ENCODE results near the gene RTN4IP1.

DNA sequence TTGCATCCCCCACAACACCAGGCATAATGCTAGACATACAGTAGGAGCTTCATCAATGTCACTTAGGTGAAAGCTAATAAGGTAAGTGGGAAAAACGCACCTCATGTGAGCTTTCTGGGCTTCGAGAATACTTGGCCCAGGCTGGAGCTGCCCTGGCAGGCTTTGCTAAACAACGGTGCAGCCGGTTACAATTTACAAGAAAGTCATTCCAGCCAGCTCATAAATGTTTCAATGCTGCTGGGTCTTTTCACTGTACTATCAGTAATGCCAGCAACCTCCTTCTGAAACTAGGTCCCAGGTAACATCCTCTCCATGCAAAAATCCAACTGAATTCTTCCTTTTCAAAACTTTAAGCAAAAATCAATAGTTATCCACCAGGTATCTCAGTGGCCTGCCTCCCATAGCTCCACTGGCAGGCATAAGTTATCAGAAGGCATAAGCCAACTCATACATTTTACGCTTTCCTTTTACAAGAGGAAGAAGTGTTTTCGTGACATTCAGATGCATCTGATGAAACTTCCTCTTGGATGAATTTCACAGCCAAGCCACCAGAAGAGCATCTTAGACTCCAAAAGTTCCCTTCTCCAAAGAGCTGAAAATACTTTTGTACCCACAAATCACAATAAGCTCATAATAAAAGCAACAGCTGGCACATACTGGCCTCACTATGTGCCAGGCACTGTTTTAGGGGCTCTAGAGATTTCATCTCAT, 56.3 kb downstream of the RTN4IP1 start:
- TF ChIP-seq DDX20 (tag; IDR thresholded peaks at IDR 0.05; ENCODE audit: low read depth): no peak
- TF ChIP-seq TARDBP (IDR thresholded peaks at IDR 0.05): no peak
- TF ChIP-seq CREM (IDR thresholded peaks at IDR 0.05; ENCODE audit: low read depth): no peak
- TF ChIP-seq ZNF589 (CRISPR knock-in tag; IDR thresholded peaks at IDR 0.05; ENCODE audit: low read depth): no peak
- no peak for TF ChIP-seq ZBTB8A (IDR thresholded peaks at IDR 0.05; ENCODE audit: partially characterized antibody)
- TF ChIP-seq DIDO1 (tag; IDR thresholded peaks at IDR 0.05; ENCODE audit: low read depth): no peak
- no peak for TF ChIP-seq ZFPM2 (CRISPR knock-in tag; IDR thresholded peaks at IDR 0.05)
- no peak for TF ChIP-seq MEF2A (IDR thresholded peaks at IDR 0.05; ENCODE audit: control insufficient read depth, low read depth, low read length)
- TF ChIP-seq, protein P1, sequence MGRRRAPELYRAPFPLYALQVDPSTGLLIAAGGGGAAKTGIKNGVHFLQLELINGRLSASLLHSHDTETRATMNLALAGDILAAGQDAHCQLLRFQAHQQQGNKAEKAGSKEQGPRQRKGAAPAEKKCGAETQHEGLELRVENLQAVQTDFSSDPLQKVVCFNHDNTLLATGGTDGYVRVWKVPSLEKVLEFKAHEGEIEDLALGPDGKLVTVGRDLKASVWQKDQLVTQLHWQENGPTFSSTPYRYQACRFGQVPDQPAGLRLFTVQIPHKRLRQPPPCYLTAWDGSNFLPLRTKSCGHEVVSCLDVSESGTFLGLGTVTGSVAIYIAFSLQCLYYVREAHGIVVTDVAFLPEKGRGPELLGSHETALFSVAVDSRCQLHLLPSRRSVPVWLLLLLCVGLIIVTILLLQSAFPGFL (CRISPR knock-in tag; IDR thresholded peaks at IDR 0.05): no peak
- TF ChIP-seq HNRNPUL1 (IDR thresholded peaks at IDR 0.05; ENCODE audit: low read length): no peak
- no peak for TF ChIP-seq KLF6 (CRISPR knock-in tag; IDR thresholded peaks at IDR 0.05; ENCODE audit: borderline replicate concordance)
- TF ChIP-seq ZNF717 (CRISPR knock-in tag; IDR thresholded peaks at IDR 0.05): no peak
- TF ChIP-seq JUND (IDR thresholded peaks at IDR 0.05; ENCODE audit: borderline replicate concordance, low read depth, low read length): no peak
- TF ChIP-seq JUND (tag; IDR thresholded peaks at IDR 0.05; ENCODE audit: borderline replicate concordance, low read depth, low read length): no peak

Measured in K562 (cell line).